Upper lobe of left lung (tissue), 6 donors: ENCODE results near the gene DOCK4. TPM values are rescaled to one million over a fixed set of nuclear protein-coding genes. Genes with fewer than 3 reads are reported as not detected.

ENCODE experiments used
- ATAC-seq, 2 donors: fragments of 200-7000 bp; cut with Tn5 transposase; one replicate each; pipeline ENCODE4 v1.9.1; 2022; ENCODE audit warnings: mild to moderate bottlenecking in 2 of 2, moderate library complexity in 2 of 2; ENCODE audit not compliant: low FRiP score in 2 of 2
- DNase-seq, 2 donors: peaks; one replicate each; pipeline ENCODE4 v3.0.0-alpha.2; 2019 to 2020
- H3K27ac ChIP-seq, 4 donors: fragments of 200-600 bp; sonication (generic); one replicate each; pipeline ENCODE4 v1.5.1; 2016 to 2019
- H3K27me3 ChIP-seq, 4 donors: fragments of 200-600 bp; sonication (generic); one replicate each; pipeline ENCODE4 v1.5.1; 2017 to 2019
- H3K36me3 ChIP-seq, 4 donors: fragments of 200-600 bp; sonication (generic); one replicate each; pipeline ENCODE4 v1.5.1; 2016 to 2019
- H3K4me1 ChIP-seq, 4 donors: fragments of 200-600 bp; sonication (generic); one replicate each; pipeline ENCODE4 v1.5.1; 2018 to 2019
- H3K4me3 ChIP-seq, 4 donors: fragments of 200-600 bp; sonication (generic); one replicate each; pipeline ENCODE4 v1.5.1; 2017 to 2019; ENCODE audit warnings: mild to moderate bottlenecking in 2 of 4, moderate library complexity in 1 of 4
- H3K9me3 ChIP-seq, 4 donors: fragments of 200-600 bp; sonication (generic); one replicate each; pipeline ENCODE4 v1.5.1; 2018 to 2019
- EP300 ChIP-seq, 4 donors: sonication (generic); formaldehyde crosslinking; IDR thresholded peaks; one replicate each; pipeline ENCODE4 v1.5.1; 2017; ENCODE audit warnings: antibody characterized with exemption in 4 of 4, control low read depth in 2 of 4
- POLR2A ChIP-seq, 4 donors: fragments of 450-650 bp; IDR thresholded peaks; one replicate each; pipeline ENCODE4 v1.5.1; 2016 to 2017; ENCODE audit warnings: antibody characterized with exemption in 4 of 4, mild to moderate bottlenecking in 2 of 4
- POLR2AphosphoS5 ChIP-seq, 2 donors: sonication (generic); formaldehyde crosslinking; IDR thresholded peaks; one replicate each; pipeline ENCODE4 v1.5.1; 2017; ENCODE audit warnings: antibody characterized with exemption in 2 of 2
- WGBS, 2 donors: methylation state at CpG; one replicate each; pipeline ENCODE4 v1.1.5; 2017 to 2018; 5-methylcytosine and 5-hydroxymethylcytosine counted together
- total RNA-seq, 6 donors: library from RNA; depleted of rRNA in 4 of 6; stranded (reverse); fragments of >200 nt in 4 of 6; gene quantifications; one replicate each; pipeline versions ENCODE4 v1.1.0 to v1.2.1, GENCODE V29; 2016 to 2021
- TF ChIP-seq, protein P1 (sequence below), 6 experiments: fragments of 450-650 bp in 4 of 6; fragments of 200-600 bp in 2 of 6; sonication (generic) in 2 of 6; IDR thresholded peaks; one replicate each; pipeline ENCODE4 v1.5.1; 2016 to 2019; ENCODE audit warnings: antibody characterized with exemption in 6 of 6
- donor health status: DM: no; HTN: no; CAD: no; lungs with moderate emphysema.
- donor health status: DM: no; HTN: yes; CAD: no; lungs with severe emphysema.

DOCK4 gene
- total RNA-seq, 6 donors from 2014 or later: 53.6 to 166 (median 100) TPM

GRCh38 chr7:111730057-111730456 is 476.1 kb downstream of the DOCK4 start:
- Histone ChIP-seq H3K4me3 (no peak overlapping the region), H3K27ac (no peak overlapping the region), H3K36me3 (peaks cover 4 to 81% (median 47%) of the 10 kb centered on the region in 4 donors), H3K9me3 (no peaks in the 10 kb centered on the region), H3K4me1 (no peaks in the 10 kb centered on the region), H3K27me3 (no peaks in the 10 kb centered on the region)
- TF ChIP-seq POLR2A (IDR thresholded peaks at IDR 0.05) (no peak), EP300 (IDR thresholded peaks at IDR 0.05) (no peak), POLR2AphosphoS5 (IDR thresholded peaks at IDR 0.05) (no peak)
- TF ChIP-seq, protein P1, sequence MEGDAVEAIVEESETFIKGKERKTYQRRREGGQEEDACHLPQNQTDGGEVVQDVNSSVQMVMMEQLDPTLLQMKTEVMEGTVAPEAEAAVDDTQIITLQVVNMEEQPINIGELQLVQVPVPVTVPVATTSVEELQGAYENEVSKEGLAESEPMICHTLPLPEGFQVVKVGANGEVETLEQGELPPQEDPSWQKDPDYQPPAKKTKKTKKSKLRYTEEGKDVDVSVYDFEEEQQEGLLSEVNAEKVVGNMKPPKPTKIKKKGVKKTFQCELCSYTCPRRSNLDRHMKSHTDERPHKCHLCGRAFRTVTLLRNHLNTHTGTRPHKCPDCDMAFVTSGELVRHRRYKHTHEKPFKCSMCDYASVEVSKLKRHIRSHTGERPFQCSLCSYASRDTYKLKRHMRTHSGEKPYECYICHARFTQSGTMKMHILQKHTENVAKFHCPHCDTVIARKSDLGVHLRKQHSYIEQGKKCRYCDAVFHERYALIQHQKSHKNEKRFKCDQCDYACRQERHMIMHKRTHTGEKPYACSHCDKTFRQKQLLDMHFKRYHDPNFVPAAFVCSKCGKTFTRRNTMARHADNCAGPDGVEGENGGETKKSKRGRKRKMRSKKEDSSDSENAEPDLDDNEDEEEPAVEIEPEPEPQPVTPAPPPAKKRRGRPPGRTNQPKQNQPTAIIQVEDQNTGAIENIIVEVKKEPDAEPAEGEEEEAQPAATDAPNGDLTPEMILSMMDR (IDR thresholded peaks at IDR 0.05): no peak
- DNase-seq (no peak), ATAC-seq (no peak)
- 86 to 87% methylated on average over 6 of the region's 6 CpGs for WGBS, 2 donors

- TF ChIP-seq EP300 (IDR thresholded peaks at IDR 0.05) (no peak), POLR2AphosphoS5 (IDR thresholded peaks at IDR 0.05) (no peak), POLR2A (IDR thresholded peaks at IDR 0.05) (no peak)
- TF ChIP-seq, protein P1 (IDR thresholded peaks at IDR 0.05): no peak
- DNase-seq: peak in 1 of 2 donors; percentile 30
- H3K36me3 ChIP-seq: peaks cover 4 to 77% (median 43%) of the 10 kb centered on the region in 4 donors
Observed at GRCh38 chr7:111729483-111729882, 476.7 kb downstream of the DOCK4 start.

GRCh38 chr7:111728635-111728995 is 477.6 kb downstream of the DOCK4 start:
- Histone ChIP-seq H3K27me3 (no peaks in the 10 kb centered on the region), H3K36me3 (peaks cover 4 to 69% (median 36%) of the 10 kb centered on the region in 4 donors), H3K9me3 (no peaks in the 10 kb centered on the region), H3K27ac (no peak overlapping the region), H3K4me3 (no peak overlapping the region), H3K4me1 (no peaks in the 10 kb centered on the region)
- DNase-seq: peak in 1 of 2 donors; percentile 64
- ATAC-seq: peak in 1 of 2 donors; percentile 15
- WGBS, 2 donors: 93% methylated on average over 10 to 16 of the region's 16 CpGs
- TF ChIP-seq POLR2AphosphoS5 (IDR thresholded peaks at IDR 0.05) (no peak), POLR2A (IDR thresholded peaks at IDR 0.05) (no peak), EP300 (IDR thresholded peaks at IDR 0.05) (no peak)
- TF ChIP-seq, protein P1 (IDR thresholded peaks at IDR 0.05): no peak

More at GRCh38 chr7:111729483-111729882, 476.7 kb downstream of the DOCK4 start:
- H3K4me3 ChIP-seq: no peak overlapping the region
- no peak for ATAC-seq
- H3K27ac ChIP-seq: no peak overlapping the region
- no peaks in the 10 kb centered on the region for H3K27me3 ChIP-seq
- no peaks in the 10 kb centered on the region for H3K9me3 ChIP-seq
- no peaks in the 10 kb centered on the region for H3K4me1 ChIP-seq
- WGBS, 2 donors: 91 to 94% methylated on average over 7 of the region's 7 CpGs

DNA sequence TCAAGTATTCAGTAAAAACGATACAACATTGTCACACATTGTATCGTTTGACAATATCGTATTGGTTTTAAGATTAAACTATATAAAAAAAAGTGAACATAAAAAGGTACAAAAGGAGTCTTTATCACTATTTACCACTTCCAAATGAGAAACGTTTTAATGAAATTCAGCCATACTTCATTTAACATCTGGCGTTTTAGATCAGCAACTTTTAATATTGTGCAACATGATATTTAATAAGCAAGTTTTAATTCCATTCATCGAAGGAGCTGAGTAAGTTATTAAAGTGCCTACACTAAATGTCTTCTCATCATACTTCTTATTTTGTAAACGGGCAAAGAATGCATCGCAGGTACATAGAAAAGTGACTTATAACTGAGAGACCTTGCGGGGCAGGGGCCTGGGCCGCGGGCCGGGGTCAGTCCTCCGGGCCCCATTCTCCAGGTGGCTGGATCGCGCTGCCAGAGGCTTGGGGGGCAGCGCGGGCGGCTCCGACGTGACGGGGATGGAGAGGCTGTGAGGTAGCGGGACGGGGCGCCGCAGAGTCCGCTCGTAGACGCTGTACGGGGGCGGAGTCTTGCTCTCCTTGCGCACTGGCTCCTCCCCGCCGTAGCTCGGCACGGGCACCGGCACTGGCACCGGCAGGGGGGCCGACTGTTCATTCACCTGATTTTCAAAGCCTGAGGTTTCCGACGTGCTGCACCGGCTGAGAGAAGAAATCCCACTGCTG is 478.1 kb downstream of the DOCK4 start:
- peak in 1 of 2 donors; percentile 33 for ATAC-seq
- H3K9me3 ChIP-seq: no peaks in the 10 kb centered on the region
- peaks cover 4 to 65% (median 32%) of the 10 kb centered on the region in 4 donors for H3K36me3 ChIP-seq
- 87 to 93% methylated on average over 33 to 40 of the region's 41 CpGs for WGBS, 2 donors
- no peaks in the 10 kb centered on the region for H3K4me1 ChIP-seq
- TF ChIP-seq POLR2AphosphoS5 (IDR thresholded peaks at IDR 0.05) (no peak), POLR2A (IDR thresholded peaks at IDR 0.05) (no peak), EP300 (IDR thresholded peaks at IDR 0.05) (no peak)
- TF ChIP-seq, protein P1 (IDR thresholded peaks at IDR 0.05): no peak
- no peak overlapping the region for H3K4me3 ChIP-seq
- H3K27me3 ChIP-seq: no peaks in the 10 kb centered on the region
- no peak overlapping the region for H3K27ac ChIP-seq
- peak in 1 of 2 donors; percentile 83 for DNase-seq
